K562 (cell line): ENCODE results near the gene RBM22. TPM values are rescaled to one million over a fixed set of nuclear protein-coding genes. Genes with fewer than 3 reads are reported as not detected.
"Not testable (repeated sequence)": the region's sequence is repeated elsewhere in the genome, so short reads cannot be mapped to it uniquely, and the experiment has no call there.

Source experiments
- ATAC-seq: fragments of 200-7000 bp; cut with Tn5 transposase; 3 replicates; pipeline ENCODE4 v1.9.1; 2020; ENCODE audit warnings: moderate library complexity
- BruUV-seq: library from RNA; stranded (reverse); fragments of 400-500 nt; replicated peaks from 2 replicates; lab custom pipeline; 2021; lab: Mats Ljungman, UMichigan
- CTCF ChIA-PET: fragments of 300-600 bp; formaldehyde crosslinking; extraction: SDS; loops from one replicate; lab custom pipeline; 2021; ENCODE audit warnings: low intra/inter-chr PET ratio; lab: Yijun Ruan, JAX
- POLR2A ChIA-PET: fragments of 300-600, 350-650 bp; sonication (Branson Sonifier 250); formaldehyde crosslinking; extraction: SDS; loops from one replicate; lab custom pipeline; 2021; ENCODE audit warnings: antibody characterized with exemption, inconsistent platforms; lab: Yijun Ruan, JAX
- DNase-seq, 4 experiments: peaks; one replicate each; pipeline versions ENCODE4 v3.0.0 to v3.0.0-alpha.2; 2011 to 2018; ENCODE audit warnings: low spot score in 3 of 4, mixed read lengths in 3 of 4; ENCODE audit errors: extremely low read depth in 1 of 4
- FAIRE-seq: peaks from 2 replicates; lab custom pipeline; 2011; peaks lifted over from hg19 to GRCh38; lab: Jason Lieb, UNC
- H2AFZ ChIP-seq: 2 replicates; pipeline ENCODE4 v1.6.0; 2011; ENCODE audit warnings: low read depth, low read length, control low read depth, inconsistent platforms
- H3K27ac ChIP-seq: fragments of 200-600 bp; 3 replicates; pipeline ENCODE4 v1.8.0; 2011; ENCODE audit warnings: low read depth, mild to moderate bottlenecking, control low read depth, inconsistent platforms, low read length, moderate library complexity, mixed read lengths; ENCODE audit errors: extremely low read depth
- H3K27me3 ChIP-seq, 2 experiments: fragments of 300-600 bp in 1 of 2; 2 replicates in 1 of 2; 3 replicates in 1 of 2; pipeline versions ENCODE4 v1.6.0 to v1.8.0; 2011; ENCODE audit warnings: inconsistent platforms in 2 of 2, low read length in 2 of 2, mild to moderate bottlenecking in 1 of 2, mixed read lengths in 1 of 2, moderate library complexity in 1 of 2; ENCODE audit not compliant: control insufficient read depth in 2 of 2, insufficient read depth in 2 of 2
- H3K36me3 ChIP-seq: fragments of 300-600 bp; 3 replicates; pipeline ENCODE4 v1.8.0; 2011; ENCODE audit warnings: mild to moderate bottlenecking, low read length, inconsistent platforms; ENCODE audit not compliant: control insufficient read depth, insufficient read depth
- H3K4me1 ChIP-seq, 2 experiments: fragments of 200-600 bp in 1 of 2; replicated peaks in 1 of 2; 2 replicates in 1 of 2; 3 replicates in 1 of 2; pipeline versions ENCODE4 v1.5.1 to v1.8.0; 2011; ENCODE audit warnings: inconsistent platforms in 2 of 2, low read length in 2 of 2, mild to moderate bottlenecking in 1 of 2, mixed read lengths in 1 of 2, moderate library complexity in 1 of 2; ENCODE audit not compliant: control insufficient read depth in 2 of 2, insufficient read depth in 2 of 2
- H3K4me2 ChIP-seq: 2 replicates; pipeline ENCODE4 v1.6.1; 2011; ENCODE audit warnings: low read length, control low read depth, inconsistent platforms, mixed read lengths; ENCODE audit not compliant: insufficient read depth
- H3K4me3 ChIP-seq: fragments of 200-600 bp; sonication (generic), shearing (Covaris generic); 2 replicates; pipeline ENCODE4 v1.5.1; 2016; ENCODE audit warnings: control low read depth, inconsistent platforms
- H3K79me2 ChIP-seq: fragments of 200-600 bp; 3 replicates; pipeline ENCODE4 v1.8.0; 2011; ENCODE audit warnings: low read length, inconsistent platforms; ENCODE audit not compliant: control insufficient read depth, insufficient read depth
- H3K9ac ChIP-seq, 2 experiments: 2 replicates each; pipeline versions ENCODE4 v1.6.0 to v1.6.1; 2011; ENCODE audit warnings: low read depth in 2 of 2, low read length in 2 of 2, control low read depth in 1 of 2, inconsistent platforms in 1 of 2, mild to moderate bottlenecking in 1 of 2, mixed read lengths in 1 of 2; ENCODE audit not compliant: insufficient read depth in 1 of 2
- H3K9me1 ChIP-seq: one replicate; pipeline ENCODE4 v1.6.0; 2011; ENCODE audit warnings: inconsistent platforms, mild to moderate bottlenecking, low read length, moderate library complexity; ENCODE audit not compliant: control insufficient read depth, insufficient read depth
- H3K9me3 ChIP-seq: replicated peaks from 2 replicates; pipeline ENCODE4 v1.5.1; 2011; ENCODE audit warnings: low read depth, low read length, inconsistent platforms; ENCODE audit not compliant: control insufficient read depth, insufficient read depth
- H4K20me1 ChIP-seq: replicated peaks from 2 replicates; pipeline ENCODE4 v1.6.1; 2011; ENCODE audit warnings: low read length, inconsistent platforms, mixed read lengths; ENCODE audit not compliant: control insufficient read depth, insufficient read depth
- WGBS: fragments of 100-300 bp; shearing (Covaris generic); methylation state at CpG from one replicate; pipeline ENCODE4 v1.1.6; 2016; ENCODE audit warnings: low coverage, mixed read lengths; ENCODE audit not compliant: insufficient coverage; ENCODE audit errors: missing lambda C conversion rate; 5-methylcytosine and 5-hydroxymethylcytosine counted together
- in situ Hi-C: fragments of 300-500 bp; cut with MboI; formaldehyde crosslinking; loops from 4 replicates; pipeline ENCODE4 v1.15.0; 2018; ENCODE audit warnings: inconsistent platforms, mixed read lengths
- intact Hi-C: fragments of 100-400 bp; cut with micrococcal nuclease; formaldehyde crosslinking; loops from 2 replicates; pipeline ENCODE4 v1.14.2; 2022
- polyA plus RNA-seq, 8 experiments: library from polyadenylated mRNA; depleted of rRNA in 4 of 8; stranded (reverse) in 5 of 8; unstranded in 3 of 8; fragments of >200 nt; fragmentation: Nextera tagmentation in 2 of 8; fragmentation: Illumina TruSeq in 1 of 8; extraction: Ambion mirVana in 2 of 8; extraction: Trizol in 1 of 8; gene quantifications; 2 replicates each; pipeline versions ENCODE4 v1.2.1 to v1.2.3, GENCODE V29; 2011 to 2014; ENCODE audit warnings: inconsistent platforms in 1 of 8, missing spikeins in 1 of 8
- total RNA-seq, 7 experiments: library from RNA; depleted of rRNA in 6 of 7; stranded (reverse); fragments of >200 nt in 6 of 7; fragmentation: Illumina TruSeq in 2 of 7; extraction: Trizol in 2 of 7; gene quantifications; 2 replicates each; pipeline versions ENCODE4 v1.2.1 to v1.2.3, GENCODE V29; 2011 to 2021; ENCODE audit warnings: low replicate concordance in 1 of 7
- TF ChIP-seq, protein P1 (sequence below), 2 experiments: IDR thresholded peaks in 1 of 2; conservative IDR thresholded peaks in 1 of 2; 2 replicates each; pipeline ENCODE4 v1.6.1; 2016; ENCODE audit warnings: low read depth in 2 of 2, mild to moderate bottlenecking in 1 of 2, missing compliant biosample characterization in 1 of 2, missing genetic modification characterization in 1 of 2, moderate library complexity in 1 of 2

Gene RBM22
- total and polyA plus RNA-seq, 9 of the 15 experiments (the other 6 are each of a cell fraction or from before 2014, with no cell fraction given): 31.3 to 82.2 (median 44.8) TPM

GRCh38 chr5:150743142-150743488 lies 42.3 kb upstream of the RBM22 start:
- CTCF ChIA-PET, H3K27me3 ChIP-seq, H3K4me2 ChIP-seq, FAIRE-seq, H3K4me1 ChIP-seq, ATAC-seq, DNase-seq, H2AFZ ChIP-seq, H3K9ac ChIP-seq, BruUV-seq, H3K27ac ChIP-seq, H3K9me1 ChIP-seq, H3K9me3 ChIP-seq, in situ Hi-C loops, H3K4me3 ChIP-seq, H4K20me1 ChIP-seq, intact Hi-C loops: not testable (repeated sequence)
- POLR2A ChIA-PET: interaction anchor here (0.7 kb wide), 1 partner anchor 95 kb away, joined by 3 read pairs; no protein-coding TSS in a partner anchor
- WGBS: 78% methylated on average over 6 of the region's 9 CpGs
- peaks cover 19% of the 10 kb centered on the region for H3K36me3 ChIP-seq
- H3K79me2 ChIP-seq: peaks cover 30% of the 10 kb centered on the region

GRCh38 chr5:150742455-150743141 lies 41.7 kb upstream of the RBM22 start:
- H3K9me3 ChIP-seq, H3K4me3 ChIP-seq: not testable (repeated sequence)
- TF ChIP-seq, protein P1, sequence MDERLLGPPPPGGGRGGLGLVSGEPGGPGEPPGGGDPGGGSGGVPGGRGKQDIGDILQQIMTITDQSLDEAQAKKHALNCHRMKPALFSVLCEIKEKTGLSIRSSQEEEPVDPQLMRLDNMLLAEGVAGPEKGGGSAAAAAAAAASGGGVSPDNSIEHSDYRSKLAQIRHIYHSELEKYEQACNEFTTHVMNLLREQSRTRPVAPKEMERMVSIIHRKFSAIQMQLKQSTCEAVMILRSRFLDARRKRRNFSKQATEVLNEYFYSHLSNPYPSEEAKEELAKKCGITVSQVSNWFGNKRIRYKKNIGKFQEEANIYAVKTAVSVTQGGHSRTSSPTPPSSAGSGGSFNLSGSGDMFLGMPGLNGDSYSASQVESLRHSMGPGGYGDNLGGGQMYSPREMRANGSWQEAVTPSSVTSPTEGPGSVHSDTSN (CRISPR knock-in tag; IDR thresholded peaks at IDR 0.05; ENCODE audit: low read depth): not testable (repeated sequence)
- TF ChIP-seq, protein P1 (tag; conservative IDR thresholded peaks at IDR 0.05; ENCODE audit: low read depth): peak; percentile 50
- TF ChIP-seq, all 486 proteins: peak for 1; not testable (repeated sequence) for 485
- H3K4me1 ChIP-seq, in situ Hi-C loops, FAIRE-seq, H3K9me1 ChIP-seq, H4K20me1 ChIP-seq, H2AFZ ChIP-seq, H3K4me2 ChIP-seq, ATAC-seq, DNase-seq, H3K9ac ChIP-seq, BruUV-seq, intact Hi-C loops, H3K27ac ChIP-seq, CTCF ChIA-PET, H3K27me3 ChIP-seq: not testable (repeated sequence)
- H3K36me3 ChIP-seq: peaks cover 19% of the 10 kb centered on the region
- POLR2A ChIA-PET: interaction anchor here (0.6 to 0.7 kb wide), 2 partner anchors 94 to 104 kb away, joined by 3 read pairs; partner anchors contain the start of gene IRGM
- WGBS: 89% methylated on average over 9 of the region's 18 CpGs
- peaks cover 33% of the 10 kb centered on the region for H3K79me2 ChIP-seq
